Measurements from ENCODE around the gene ITGB4. TPM values are rescaled to one million over a fixed set of nuclear protein-coding genes. Genes with fewer than 3 reads are reported as not detected.

ITGB4 gene
- total and polyA plus RNA-seq, 10 of the 15 experiments (the other 5 are each of a cell fraction or from before 2014, with no cell fraction given): 0.06 to 1.6 (median 0.27) TPM; not detected in 2

GRCh38 chr17:75778861-75779249 is 57.6 kb downstream of the ITGB4 start (continued):
- TF ChIP-seq YY1 (IDR thresholded peaks at IDR 0.05; ENCODE audit: low read depth, low read length): peak; percentile 65; the same call in 1 of the 2 replicates
- 0 out of 2 replicates have a peak, but pooled peaks have one; percentile 16 for TF ChIP-seq CBX5 (IDR thresholded peaks at IDR 0.05; ENCODE audit: low read depth)
- no peak for TF ChIP-seq CUX1 (IDR thresholded peaks at IDR 0.05; ENCODE audit: insufficient replicate concordance, low read depth, low read length)
- no peak for TF ChIP-seq ZNF384 (IDR thresholded peaks at IDR 0.05; ENCODE audit: borderline replicate concordance, low read depth, low read length)
- no peak for TF ChIP-seq PAX5 (IDR thresholded peaks at IDR 0.05; ENCODE audit: borderline replicate concordance, low read depth, low read length)
- no peak for TF ChIP-seq ZZZ3 (IDR thresholded peaks at IDR 0.05; ENCODE audit: control insufficient read depth, insufficient read length, low read depth)
- TF ChIP-seq BHLHE40 (IDR thresholded peaks at IDR 0.05; ENCODE audit: borderline replicate concordance in 1 of 2, low read depth in 2 of 2, low read length in 1 of 2): no peak
- no peak for TF ChIP-seq USF1 (IDR thresholded peaks at IDR 0.05; ENCODE audit: borderline replicate concordance, extremely low read length, insufficient read depth, low read depth, low read length)
- TF ChIP-seq MYB (IDR thresholded peaks at IDR 0.05; ENCODE audit: borderline replicate concordance, low read depth, low read length): no peak
- TF ChIP-seq DPF2 (IDR thresholded peaks at IDR 0.05): no peak
- TF ChIP-seq ATF7 (IDR thresholded peaks at IDR 0.05; ENCODE audit: low read depth): no peak
- peak; percentile 65; the same call in 1 of the 2 replicates for TF ChIP-seq SMARCA5 (IDR thresholded peaks at IDR 0.05)
- peak; percentile 91 for TF ChIP-seq LARP7 (IDR thresholded peaks at IDR 0.05)
- TF ChIP-seq FOXM1 (IDR thresholded peaks at IDR 0.05; ENCODE audit: low read depth, low read length): peak; percentile 95
- no peak for TF ChIP-seq ELK1 (IDR thresholded peaks at IDR 0.05; ENCODE audit: low read depth, low read length)
- no peak for TF ChIP-seq TARDBP (IDR thresholded peaks at IDR 0.05; ENCODE audit: borderline replicate concordance)
- no peak for TF ChIP-seq SRF (IDR thresholded peaks at IDR 0.05; ENCODE audit: low read depth in 2 of 2, low read length in 2 of 2)
- TF ChIP-seq ZNF274 (IDR thresholded peaks at IDR 0.05; ENCODE audit: insufficient read depth, insufficient read length): no peak
- no peak for TF ChIP-seq SP1 (IDR thresholded peaks at IDR 0.05; ENCODE audit: low read depth, low read length)
- no peak for TF ChIP-seq CBX3 (IDR thresholded peaks at IDR 0.05; ENCODE audit: borderline replicate concordance, low read depth)
- no peak for TF ChIP-seq HSF1 (IDR thresholded peaks at IDR 0.05; ENCODE audit: low read depth, low read length)
- no peak for TF ChIP-seq ZSCAN29 (IDR thresholded peaks at IDR 0.05)
- TF ChIP-seq MXI1 (IDR thresholded peaks at IDR 0.05; ENCODE audit: low read depth, low read length): no peak
- TF ChIP-seq ZNF24 (IDR thresholded peaks at IDR 0.05): no peak
- TF ChIP-seq GABPA (IDR thresholded peaks at IDR 0.05; ENCODE audit: low read depth): no peak
